Fibroblast of skin of left quadriceps (primary cell): ENCODE data around the gene RITA1.
"Not testable (repeated sequence)": the region's sequence is repeated elsewhere in the genome, so short reads cannot be mapped to it uniquely, and the experiment has no call there.

ENCODE experiments used
- DNase-seq, 2 experiments: peaks; one replicate each; pipeline ENCODE4 v3.0.0-alpha.2; 2013; ENCODE audit warnings: low read depth in 2 of 2

RITA1 gene

DNA sequence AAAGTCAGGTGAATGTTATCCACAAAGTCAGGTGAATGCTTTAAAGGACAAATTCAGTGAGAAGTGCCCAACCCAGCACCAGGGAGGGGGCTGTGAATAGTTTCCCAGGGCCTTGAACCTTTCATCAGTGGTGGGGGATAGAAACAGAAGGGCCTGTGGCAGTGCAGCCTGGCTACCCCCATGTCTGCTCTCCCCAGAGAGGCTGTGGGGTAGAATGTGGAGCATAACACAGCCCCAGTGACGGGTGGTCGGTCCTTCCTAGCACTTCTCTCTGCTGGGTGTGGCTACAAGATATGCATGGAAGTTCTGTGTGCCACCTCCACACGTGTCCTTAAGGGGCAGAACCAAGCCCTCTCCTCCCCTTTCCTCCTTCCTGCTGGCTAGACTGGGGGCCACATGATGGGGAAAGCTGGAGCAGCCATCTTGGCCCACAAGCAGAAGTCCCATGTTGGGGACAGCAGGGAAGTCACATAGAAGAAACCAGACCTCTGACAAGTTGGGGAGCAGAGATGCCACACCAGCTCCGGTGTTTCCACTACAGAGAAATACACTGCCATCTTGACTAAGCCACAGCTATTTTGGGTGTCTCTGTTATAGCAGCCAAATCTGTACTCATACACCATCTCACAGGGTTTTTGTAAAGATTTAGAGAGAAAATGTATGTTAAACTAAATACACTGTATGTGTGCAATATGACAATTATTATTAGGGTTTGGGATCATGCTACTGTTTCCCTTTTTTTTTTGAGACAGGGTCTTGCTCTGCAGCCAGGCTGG lies 17.0 kb downstream of the RITA1 start:
- no peak for DNase-seq

DNA sequence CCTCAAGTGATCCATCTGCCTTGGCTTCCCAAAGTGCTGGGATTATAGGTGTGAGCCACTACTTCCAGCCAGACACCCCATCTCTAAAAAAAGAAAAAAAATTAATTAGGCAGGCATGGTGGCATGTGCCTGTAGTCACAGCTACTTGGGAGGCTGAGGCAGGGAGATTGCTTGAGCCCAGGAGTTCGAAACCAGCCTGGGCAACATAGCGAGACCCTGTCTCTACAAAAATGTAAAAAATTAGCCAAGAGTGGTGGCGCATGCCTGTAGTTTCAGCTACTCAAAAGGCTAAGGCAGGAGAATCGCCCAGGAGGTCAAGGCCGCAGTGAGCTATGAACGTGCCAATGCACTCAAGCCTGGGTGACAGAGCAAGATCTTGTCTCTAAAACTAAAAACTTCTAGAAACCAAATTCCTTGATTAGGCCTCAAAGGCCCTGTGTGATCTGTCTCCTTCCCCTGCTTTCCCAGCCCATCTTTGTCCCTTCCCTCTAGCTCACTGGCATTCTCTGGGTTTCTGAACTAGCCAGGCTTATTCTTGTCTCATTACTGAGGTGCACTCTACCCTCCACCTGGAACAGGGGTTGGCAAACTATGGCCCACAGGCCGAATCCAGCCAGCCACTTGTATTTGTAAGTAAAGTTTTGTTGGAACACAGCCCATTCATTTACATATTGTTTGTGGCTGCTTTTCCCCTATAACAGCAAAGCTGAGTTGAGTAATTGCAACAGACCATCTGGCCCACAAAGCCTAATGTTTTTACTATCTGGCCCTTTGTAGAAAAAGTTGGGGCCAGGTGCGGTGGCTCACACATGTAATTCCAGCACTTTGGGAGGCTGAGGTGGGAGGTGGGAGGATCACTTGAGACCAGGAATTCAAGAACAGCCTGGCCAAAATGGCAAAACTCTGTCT lies 18.6 kb downstream of the RITA1 start:
- DNase-seq: no peak

DNA sequence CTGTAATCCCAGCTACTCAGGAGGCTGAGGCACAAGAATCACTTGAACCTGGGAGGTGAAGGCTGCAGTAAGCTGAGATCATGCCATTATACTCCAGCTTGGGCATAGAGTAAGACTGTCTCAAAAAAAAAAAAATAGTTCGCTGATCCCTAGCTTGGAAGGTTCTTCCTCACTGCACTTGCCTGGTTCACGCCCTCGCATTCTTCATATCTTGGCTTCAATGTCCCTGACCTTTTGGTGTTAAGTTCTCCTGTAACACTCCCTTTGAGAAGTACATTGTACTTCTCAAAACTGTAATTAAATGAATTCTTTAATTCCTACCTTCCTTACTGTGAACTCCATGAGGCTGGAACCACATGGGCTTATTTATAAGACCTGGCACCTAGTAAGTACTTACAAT lies 19.3 kb downstream of the RITA1 start:
- DNase-seq: no peak

DNA sequence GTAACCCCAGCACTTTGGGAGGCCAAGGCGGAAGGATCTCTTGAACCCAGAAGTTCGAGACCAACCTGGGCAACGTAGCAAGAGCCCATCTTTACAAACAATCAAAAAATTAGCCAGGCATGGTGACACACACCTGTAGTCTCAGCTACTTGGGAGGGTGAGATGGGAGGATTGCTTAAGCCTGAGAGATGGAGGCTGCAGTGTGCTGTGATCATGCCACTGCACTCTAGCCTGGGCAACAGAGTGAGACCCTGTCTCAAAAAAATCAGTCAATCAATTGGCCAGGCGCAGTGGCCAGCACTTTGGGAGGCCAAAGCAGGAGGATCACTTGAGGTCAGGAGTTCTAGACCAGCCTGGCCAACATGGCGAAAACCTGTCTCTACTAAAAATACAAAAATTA lies 21.3 kb downstream of the RITA1 start:
- not testable (repeated sequence) for DNase-seq

DNA sequence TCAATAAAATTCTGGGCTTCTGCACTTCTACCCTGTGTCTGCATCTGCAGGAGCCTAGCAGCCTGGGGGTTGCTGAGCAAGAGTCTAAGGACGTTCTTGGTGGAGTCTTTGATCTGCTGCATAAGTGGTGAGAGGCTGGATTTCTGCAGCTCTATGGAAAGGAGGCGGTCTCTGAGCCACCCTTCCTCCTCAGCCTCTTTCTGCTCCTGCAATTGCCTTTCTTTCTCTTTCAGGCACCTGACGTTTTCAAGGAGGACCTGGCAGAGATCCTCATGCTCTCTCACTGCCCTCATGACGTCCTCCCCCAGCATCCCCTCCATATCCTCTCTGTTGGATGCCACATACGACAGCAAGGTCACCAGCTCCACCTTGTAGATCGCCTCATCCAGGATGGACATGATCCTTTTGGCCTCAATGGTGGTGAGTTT lies 22.1 kb downstream of the RITA1 start:
- no peak for DNase-seq

DNA sequence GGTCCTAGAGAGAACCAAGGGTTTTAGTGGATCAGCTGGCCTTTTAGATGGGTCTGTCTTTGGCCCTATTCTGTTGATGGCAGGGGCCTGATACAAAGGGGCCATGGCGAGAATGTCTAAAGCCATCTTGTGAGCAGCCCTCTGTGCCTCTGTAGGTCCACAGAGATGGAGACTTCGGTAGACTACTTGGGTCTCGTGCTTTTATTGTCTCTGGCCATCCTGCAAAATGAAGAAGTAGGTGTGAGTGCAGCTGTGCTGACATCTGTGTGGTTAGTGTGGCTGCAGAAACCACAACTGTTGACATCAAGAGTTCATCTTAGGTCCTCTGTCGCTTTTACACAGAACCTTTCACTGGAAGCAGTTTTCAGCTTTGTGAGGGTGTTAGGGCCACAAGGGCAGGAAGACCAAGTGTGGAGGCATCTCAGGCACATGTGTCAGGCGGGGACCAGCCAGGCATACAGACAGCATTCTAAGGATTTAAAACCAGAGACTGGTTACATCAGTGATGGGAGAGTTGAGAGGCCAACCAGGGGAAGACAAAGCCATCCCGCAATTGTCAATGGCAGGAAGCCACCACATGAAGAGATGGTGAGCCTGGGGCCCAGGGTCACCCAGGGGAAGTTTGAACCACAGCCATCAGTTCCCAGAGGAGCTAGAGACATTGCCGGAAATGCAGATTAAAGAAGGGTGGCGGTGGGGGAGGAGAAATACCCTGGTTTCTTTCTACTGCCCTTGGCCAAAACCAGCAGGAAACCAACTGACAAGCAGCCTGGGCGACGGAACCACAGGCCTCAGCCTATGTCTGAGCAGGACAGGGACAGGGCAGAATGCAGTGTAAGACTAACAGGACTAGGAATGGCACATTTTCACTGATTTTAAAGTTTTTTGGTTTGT lies 22.8 kb downstream of the RITA1 start:
- no peak for DNase-seq

DNA sequence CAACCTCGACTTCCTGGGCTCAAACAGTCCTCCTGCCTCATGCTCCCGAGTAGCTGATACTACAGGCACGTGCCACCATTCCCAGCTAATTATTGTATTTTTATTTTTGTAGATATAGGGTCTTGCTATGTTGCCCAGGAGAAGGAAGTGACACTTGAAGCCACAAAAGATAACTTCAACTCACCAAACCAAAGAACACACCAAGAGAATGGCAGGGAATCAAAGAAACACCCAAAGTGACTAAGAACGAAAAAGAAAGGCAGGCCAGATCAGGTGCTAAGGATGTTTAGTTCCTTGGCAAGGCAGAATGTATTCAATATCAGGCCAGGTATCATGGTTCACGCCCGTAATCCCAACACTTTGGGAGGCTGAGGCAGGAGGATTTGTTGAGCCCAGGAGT lies 25.6 kb downstream of the RITA1 start:
- DNase-seq: no peak

DNA sequence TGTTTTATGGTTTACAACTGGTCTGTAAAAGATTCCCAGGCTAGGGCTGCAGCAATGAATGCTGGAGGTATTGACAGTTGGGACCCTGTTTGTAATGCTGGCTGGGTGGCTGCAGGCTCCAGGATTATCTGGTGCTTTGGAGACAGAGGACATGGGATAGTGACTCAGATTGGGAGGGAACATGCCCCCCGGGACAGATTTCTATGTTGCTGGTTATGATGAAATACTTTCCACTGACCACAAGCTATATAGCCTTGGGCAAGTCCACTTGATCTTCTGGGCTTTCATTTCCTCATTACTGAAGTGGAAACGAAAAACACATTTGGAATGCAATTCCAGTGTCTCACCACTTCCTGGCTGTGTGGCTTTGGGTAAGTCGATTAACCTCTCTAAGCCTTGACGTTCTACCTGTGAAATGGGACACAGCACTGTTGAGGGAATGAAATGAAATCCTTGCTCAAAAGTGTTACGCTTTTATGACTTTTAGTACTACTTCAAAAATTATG lies 29.4 kb downstream of the RITA1 start:
- peak; percentile 89 to 90 for DNase-seq

DNA sequence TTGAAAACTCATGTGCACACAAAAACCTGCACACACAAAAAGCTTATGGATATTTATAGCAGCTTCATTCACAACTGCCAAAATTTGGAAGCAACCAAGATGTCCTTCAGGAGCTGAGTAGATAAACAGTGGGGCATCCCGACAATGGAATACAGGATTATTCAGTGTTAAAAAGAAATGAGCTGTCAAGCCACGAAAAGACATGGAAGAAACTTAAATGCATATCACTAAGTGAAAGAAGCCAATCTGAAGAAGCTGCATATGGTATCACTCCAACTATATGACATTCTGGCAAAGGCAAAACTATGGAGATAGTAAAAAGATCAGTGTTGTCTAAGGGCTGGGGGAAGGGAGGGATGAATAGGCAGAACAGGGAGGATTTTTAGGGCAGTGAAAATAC lies 30.5 kb downstream of the RITA1 start:
- DNase-seq: no peak

DNA sequence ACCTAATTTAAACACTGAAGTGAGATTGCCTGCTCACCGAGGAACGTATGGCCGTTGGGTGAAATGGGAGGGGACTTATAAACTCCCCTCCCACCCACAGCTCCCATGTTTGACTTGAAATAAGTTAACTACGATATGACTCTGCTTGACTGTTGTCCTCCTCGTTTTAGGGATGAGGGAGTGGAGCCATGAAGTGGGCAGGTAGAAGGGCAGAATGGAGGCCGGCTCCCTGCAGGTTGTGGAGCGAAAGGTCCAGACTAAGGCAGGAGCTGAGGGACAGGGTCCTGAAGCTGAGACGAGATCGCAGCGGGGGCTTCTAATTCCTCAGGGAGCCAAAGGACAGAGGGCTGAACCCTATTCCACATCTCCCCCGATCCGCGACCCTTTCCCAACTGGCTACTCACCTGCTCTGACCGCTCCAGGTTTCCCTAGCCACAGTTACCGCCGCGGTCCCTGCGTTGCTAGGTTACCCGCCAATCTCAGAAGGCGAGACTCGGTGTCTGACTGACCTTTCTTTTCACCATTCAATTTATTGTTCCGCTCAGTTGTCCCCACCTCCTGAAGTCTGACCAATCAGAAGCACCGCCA lies 35.2 kb downstream of the RITA1 start:
- DNase-seq: no peak

DNA sequence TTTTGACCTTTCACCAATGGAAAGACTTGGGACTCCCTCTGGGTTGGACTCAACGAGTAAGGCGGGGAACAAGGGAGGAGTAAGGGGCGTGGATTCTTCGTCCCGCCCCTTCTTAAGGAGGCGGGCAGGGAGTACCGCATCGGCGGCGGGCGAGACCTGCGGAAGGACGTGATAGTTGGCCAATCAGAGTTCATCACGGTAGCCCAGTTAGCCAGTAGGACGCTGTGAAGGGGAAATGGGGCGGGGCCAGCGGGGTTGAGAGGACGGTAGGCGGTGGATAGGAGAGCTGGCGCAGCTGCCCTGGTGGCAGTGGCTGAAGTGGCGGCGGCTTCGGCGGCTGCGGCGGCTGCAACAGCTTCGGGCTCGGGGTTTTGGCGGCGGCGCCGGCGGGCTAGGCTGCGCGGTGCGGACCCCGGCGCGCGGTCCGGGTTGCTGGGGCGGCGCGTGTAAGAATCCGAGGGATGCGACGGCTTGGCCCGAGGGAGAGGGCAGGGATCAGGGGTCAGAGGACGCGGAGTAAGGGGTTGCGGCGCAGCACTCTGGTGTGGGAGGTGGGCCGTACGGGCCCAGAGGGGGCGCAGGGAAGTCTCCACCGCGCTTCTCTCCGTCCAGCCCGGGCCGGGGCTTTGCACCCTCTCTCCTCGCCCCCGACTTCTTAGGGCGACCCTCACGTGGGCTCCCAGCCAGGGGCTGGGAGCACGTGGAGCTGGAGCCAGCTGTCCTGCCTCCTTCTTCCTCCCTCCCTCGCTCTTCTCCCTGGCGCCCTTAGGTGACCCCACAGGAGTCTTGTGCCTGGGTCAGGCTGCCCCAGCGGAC lies 35.9 kb downstream of the RITA1 start, which contains the start of gene TPCN1:
TSS of gene TPCN1 (plus strand) at position 284 of the 816 bp plus-strand sequence. CDS start 5,389 bp downstream, outside the sequence.
- peak; percentile 100 for DNase-seq

DNA sequence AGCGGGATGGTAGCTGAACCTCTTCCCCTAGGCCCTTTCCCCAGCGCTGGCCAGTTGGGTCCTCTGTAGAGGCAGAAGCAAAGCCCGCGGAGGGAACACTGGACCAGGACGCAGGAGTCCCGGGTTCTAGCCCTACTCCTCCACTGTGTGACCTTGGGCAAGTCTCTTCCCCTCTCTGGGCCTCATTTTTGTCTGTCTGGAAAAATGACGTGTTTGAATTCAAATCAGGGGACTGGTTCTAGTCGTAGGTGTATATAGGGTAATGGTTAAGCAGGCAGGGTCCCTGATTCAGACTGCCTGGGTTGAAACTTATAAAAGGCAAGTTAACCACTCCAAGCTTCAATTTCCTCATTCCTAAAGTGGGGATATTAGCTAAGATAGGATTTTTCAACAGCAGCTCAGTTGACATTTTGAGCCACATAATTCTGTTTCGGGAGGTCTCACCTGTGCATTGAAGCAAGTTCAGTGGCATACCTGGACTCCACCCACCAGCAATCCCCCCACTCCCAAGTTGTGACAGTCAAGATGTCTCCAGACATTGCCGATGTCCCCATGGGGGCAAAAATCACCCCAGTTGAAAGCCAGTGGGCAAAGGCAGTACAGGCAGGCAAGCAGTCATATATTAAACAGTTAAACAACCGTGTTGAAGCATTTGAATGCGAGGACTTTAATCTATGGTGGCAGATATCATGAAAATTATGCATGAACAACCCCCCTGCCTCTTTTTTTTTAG lies 36.6 kb downstream of the RITA1 start:
- no peak for DNase-seq

DNA sequence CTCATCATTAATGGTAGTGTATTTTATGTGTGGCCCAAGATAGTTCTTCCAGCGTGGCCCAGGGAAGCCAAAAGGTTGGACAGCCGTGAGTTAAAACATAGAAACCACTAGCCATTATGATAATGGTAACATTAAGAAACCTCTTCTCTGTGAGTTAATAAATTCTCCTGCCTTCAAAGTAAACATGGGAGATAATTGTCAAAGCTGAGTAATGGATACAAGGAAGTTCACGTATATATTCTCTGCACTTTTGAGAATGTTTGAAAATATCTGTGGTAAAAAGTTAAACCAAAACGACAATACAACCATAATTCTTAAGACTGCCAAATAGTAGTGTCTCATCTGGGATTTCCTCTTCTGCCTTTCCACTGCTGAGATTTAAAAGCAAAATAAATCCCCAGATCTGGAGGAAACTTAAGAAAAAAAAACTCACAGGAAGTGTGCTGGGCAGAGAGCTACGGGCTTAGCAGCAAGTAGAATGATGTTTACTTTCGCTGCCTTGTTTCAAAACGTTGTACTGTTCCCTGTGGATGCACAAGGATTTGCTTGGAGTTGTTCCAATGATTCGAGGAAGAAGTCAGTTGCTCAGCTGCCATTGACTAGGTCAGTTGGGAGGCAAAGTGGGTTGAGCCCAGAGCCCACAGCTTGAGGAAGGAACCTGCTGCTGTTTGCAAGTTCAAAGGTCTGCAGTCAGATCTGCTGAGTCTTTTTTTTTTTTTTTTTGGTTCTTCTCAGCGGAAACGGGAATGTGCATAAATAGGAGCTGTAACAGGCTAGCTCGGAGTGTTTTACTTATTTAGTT lies 37.4 kb downstream of the RITA1 start:
- peak; percentile 81 for DNase-seq

DNA sequence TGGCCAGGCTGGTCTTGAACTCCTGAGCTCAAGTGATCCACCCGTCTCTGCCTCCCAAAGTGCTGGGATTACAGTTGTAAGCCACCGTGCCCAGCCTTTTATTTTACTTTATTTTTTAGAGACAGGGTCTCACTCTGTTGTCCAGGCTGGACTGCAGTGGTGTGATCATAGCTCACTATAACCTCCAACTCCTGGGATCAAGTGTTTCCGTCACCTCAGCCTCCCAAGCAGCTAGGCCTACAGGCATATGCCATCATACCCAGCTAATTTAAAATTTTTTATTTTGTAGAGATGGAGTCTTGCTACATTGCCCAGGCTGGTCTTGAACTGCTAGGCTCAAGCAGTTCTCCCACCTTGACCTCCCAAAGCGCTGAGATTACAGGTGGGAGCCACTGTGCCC lies 39.4 kb downstream of the RITA1 start:
- DNase-seq: no peak

DNA sequence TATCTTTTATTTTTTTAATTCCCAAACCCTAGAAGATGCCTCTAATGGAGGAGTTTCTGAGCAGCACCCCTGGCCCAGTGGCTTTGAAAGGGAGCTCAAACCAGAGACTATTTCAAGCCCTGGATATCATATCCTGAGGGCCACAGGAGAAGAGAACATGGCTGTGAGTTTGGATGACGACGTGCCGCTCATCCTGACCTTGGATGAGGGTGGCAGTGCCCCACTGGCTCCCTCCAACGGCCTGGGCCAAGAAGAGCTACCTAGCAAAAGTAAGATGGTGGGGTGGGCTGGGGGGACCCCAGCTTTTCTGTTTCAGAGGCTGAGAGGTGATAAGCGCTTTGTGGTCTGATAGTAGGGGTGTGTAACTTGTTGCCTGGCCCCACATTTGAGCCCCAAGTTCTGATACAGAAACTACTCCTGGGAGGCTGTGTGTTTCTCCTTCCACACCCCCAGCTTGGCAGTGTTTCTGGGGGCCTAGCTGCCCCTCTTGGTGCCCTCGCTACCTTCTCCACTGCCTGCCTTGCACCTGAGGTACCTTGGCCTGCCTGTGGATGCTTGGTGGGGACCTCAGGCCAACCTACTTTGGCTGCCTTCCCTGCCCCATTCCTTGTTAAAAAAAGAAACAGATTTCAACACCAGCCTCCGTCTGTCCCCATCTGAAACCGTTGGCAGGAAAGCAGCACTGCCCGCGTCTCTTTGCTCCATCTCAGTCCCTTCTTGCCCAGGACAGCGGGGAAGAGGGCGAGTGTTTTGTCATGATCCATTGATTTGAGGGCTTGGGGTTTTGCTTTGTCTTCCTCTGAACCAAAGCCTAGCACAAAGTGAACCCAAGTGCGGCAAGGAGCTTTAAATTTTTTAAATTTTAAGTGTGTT lies 41.4 kb downstream of the RITA1 start:
- DNase-seq: no peak

DNA sequence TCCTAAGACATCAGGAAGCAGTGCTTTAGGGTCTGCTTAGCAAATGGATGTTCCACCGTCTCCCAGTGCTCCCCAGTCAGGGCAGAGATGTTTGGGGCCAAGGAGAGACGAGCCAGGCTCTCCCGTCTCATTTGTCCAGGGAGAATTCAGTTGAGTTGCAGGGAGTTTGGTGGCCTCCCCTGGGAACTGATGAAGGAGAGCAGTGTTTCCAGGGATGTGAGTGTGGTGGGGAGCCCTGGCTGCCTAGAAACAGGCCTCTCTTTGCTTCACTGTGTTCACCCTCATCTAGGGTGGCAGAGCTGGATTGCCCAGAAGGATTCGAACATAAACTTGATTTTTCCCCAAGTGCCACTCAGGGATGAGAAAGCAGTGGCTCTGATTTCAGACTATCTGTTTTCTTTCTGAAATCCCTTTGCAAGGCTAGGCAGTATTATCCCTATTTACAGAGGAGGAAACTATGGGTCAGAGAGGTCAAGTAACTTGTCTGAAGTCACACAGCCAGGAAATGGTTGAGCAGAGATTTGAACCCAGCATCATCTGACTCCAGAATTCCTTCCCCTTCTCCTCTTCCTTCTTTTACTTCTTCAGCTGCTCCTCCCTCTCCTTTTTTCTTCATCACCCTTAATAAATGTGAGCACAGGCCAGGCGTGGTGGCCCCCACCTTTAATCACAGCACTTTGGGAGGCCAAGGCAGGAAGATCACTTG lies 42.3 kb downstream of the RITA1 start:
- no peak for DNase-seq

DNA sequence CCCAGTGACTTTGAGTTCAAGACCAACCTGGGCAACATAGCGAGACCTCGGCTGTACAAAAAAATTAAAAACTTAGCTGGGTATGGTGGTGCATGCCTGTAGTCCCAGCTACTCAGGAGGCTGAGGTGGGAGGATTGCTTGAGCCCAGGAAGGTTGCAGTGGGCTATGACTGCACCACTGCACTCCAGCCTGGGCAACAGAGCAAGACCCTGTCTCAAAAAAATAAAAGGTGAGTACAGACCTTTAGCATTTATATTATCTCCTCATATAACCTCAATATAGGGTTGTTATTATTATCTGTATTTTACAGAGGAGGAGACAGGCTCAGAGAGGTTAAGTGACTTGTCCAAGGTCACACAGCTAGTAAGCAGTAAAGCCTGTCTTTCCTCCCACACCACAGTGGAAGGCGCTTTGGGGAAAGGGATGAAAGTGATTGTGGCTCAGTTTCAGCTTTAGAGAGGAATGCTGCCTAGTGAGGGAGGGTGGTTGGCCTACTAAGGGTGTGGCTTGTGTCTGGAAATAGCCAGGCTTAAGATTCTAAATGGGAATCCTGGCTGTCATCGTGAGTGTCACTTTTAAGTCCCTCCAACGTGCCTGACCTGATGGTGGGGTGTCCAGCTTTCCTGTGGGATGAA lies 43.0 kb downstream of the RITA1 start:
- DNase-seq: no peak
